Stimulated activated memory B cell treated with anti-CD40 and anti-IgM and Interleukin-4, amounts not matched to agents 10 μg/mL and 1 μg/mL and 100 μg/mL, for 72 hours (primary cell): ENCODE data around the gene PTRH1.

Source experiments
- ATAC-seq: fragments of 150-1000 bp; cut with Tn5 transposase; 2 replicates; pipeline ENCODE4 v1.10.0; 2021
- H3K27ac Mint-ChIP-seq: one replicate; pipeline ENCODE4 v1.8.0; 2022; ENCODE audit warnings: mild to moderate bottlenecking, mixed read lengths
- H3K27me3 Mint-ChIP-seq: one replicate; pipeline ENCODE4 v1.8.0; 2022; ENCODE audit warnings: mixed read lengths
- H3K36me3 Mint-ChIP-seq: one replicate; pipeline ENCODE4 v1.8.0; 2022; ENCODE audit warnings: mixed read lengths
- H3K4me1 Mint-ChIP-seq: one replicate; pipeline ENCODE4 v1.8.0; 2022; ENCODE audit warnings: mixed read lengths
- H3K4me3 Mint-ChIP-seq: one replicate; pipeline ENCODE4 v1.8.0; 2022; ENCODE audit warnings: mild to moderate bottlenecking, moderate library complexity, mixed read lengths
- H3K9me3 Mint-ChIP-seq: one replicate; pipeline ENCODE4 v1.8.0; 2022; ENCODE audit warnings: mixed read lengths

Gene PTRH1

GRCh38 chr9:127714020-127714750, 1.3 kb downstream of the PTRH1 start:
- peaks cover 38% of the 10 kb centered on the region for H3K4me1 Mint-ChIP-seq
- peak overlapping the region; percentile 91 for H3K4me3 Mint-ChIP-seq
- H3K27ac Mint-ChIP-seq, result peak overlapping the region; percentile 82
- H3K36me3 Mint-ChIP-seq, result peaks cover 5% of the 10 kb centered on the region
- ATAC-seq, result no peak
- H3K27me3 Mint-ChIP-seq, result no peaks in the 10 kb centered on the region
- H3K9me3 Mint-ChIP-seq, result no peaks in the 10 kb centered on the region

GRCh38 chr9:127712867-127713266, 2.6 kb downstream of the PTRH1 start:
- Mint-ChIP-seq H3K27ac (no peak overlapping the region), H3K9me3 (no peaks in the 10 kb centered on the region), H3K4me1 (peaks cover 39% of the 10 kb centered on the region), H3K36me3 (peaks cover 11% of the 10 kb centered on the region), H3K4me3 (no peak overlapping the region), H3K27me3 (no peaks in the 10 kb centered on the region)
- no peak for ATAC-seq

- Mint-ChIP-seq H3K4me1 (peaks cover 44% of the 10 kb centered on the region), H3K27me3 (no peaks in the 10 kb centered on the region), H3K36me3 (peaks cover 11% of the 10 kb centered on the region), H3K27ac (no peak overlapping the region), H3K9me3 (no peaks in the 10 kb centered on the region), H3K4me3 (no peak overlapping the region)
- ATAC-seq, result no peak
These were observed 3.1 kb downstream of the PTRH1 start for GRCh38 chr9:127712371-127712770.

GRCh38 chr9:127711831-127712274, 3.6 kb downstream of the PTRH1 start:
- no peak overlapping the region for H3K27ac Mint-ChIP-seq
- no peak for ATAC-seq
- no peaks in the 10 kb centered on the region for H3K27me3 Mint-ChIP-seq
- no peaks in the 10 kb centered on the region for H3K9me3 Mint-ChIP-seq
- no peak overlapping the region for H3K4me3 Mint-ChIP-seq
- H3K36me3 Mint-ChIP-seq, result peaks cover 11% of the 10 kb centered on the region
- H3K4me1 Mint-ChIP-seq, result peaks cover 47% of the 10 kb centered on the region

GRCh38 chr9:127711226-127711701, 4.2 kb downstream of the PTRH1 start:
- H3K9me3 Mint-ChIP-seq, result no peaks in the 10 kb centered on the region
- H3K36me3 Mint-ChIP-seq, result peaks cover 11% of the 10 kb centered on the region
- peaks cover 45% of the 10 kb centered on the region for H3K4me1 Mint-ChIP-seq
- no peak overlapping the region for H3K27ac Mint-ChIP-seq
- H3K27me3 Mint-ChIP-seq, result no peaks in the 10 kb centered on the region
- H3K4me3 Mint-ChIP-seq, result no peak overlapping the region
- ATAC-seq, result no peak

GRCh38 chr9:127710204-127710783, 5.2 kb downstream of the PTRH1 start:
- Mint-ChIP-seq H3K27ac (no peak overlapping the region), H3K4me3 (no peak overlapping the region), H3K36me3 (peaks cover 11% of the 10 kb centered on the region), H3K27me3 (no peaks in the 10 kb centered on the region), H3K4me1 (peaks cover 35% of the 10 kb centered on the region), H3K9me3 (no peaks in the 10 kb centered on the region)
- ATAC-seq, result no peak

- Mint-ChIP-seq H3K4me3 (no peak overlapping the region), H3K36me3 (peaks cover 11% of the 10 kb centered on the region), H3K4me1 (peaks cover 27% of the 10 kb centered on the region), H3K27ac (no peak overlapping the region), H3K27me3 (no peaks in the 10 kb centered on the region), H3K9me3 (no peaks in the 10 kb centered on the region)
- no peak for ATAC-seq
These were observed 6.4 kb downstream of the PTRH1 start for GRCh38 chr9:127708952-127709587.

GRCh38 chr9:127707766-127708165, 7.7 kb downstream of the PTRH1 start:
- peak; percentile 59 for ATAC-seq
- Mint-ChIP-seq H3K36me3 (peaks cover 11% of the 10 kb centered on the region), H3K27me3 (no peaks in the 10 kb centered on the region), H3K9me3 (no peaks in the 10 kb centered on the region), H3K27ac (no peak overlapping the region), H3K4me3 (no peak overlapping the region), H3K4me1 (peaks cover 27% of the 10 kb centered on the region)

GRCh38 chr9:127706836-127707241, 8.6 kb downstream of the PTRH1 start, which contains the start of gene CFAP157:
Gene CFAP157 (plus strand): TSS chr9:127706988. CDS start chr9:127707032, 44 bp downstream.
- no peaks in the 10 kb centered on the region for H3K9me3 Mint-ChIP-seq
- no peak for ATAC-seq
- H3K4me1 Mint-ChIP-seq, result peaks cover 27% of the 10 kb centered on the region
- no peaks in the 10 kb centered on the region for H3K27me3 Mint-ChIP-seq
- H3K27ac Mint-ChIP-seq, result no peak within 1 kb of the TSS
- no peak within 1 kb of the TSS for H3K4me3 Mint-ChIP-seq
- H3K36me3 Mint-ChIP-seq, result peaks cover 11% of the 10 kb centered on the region

GRCh38 chr9:127705577-127706379, 9.7 kb downstream of the PTRH1 start:
- Mint-ChIP-seq H3K4me1 (peaks cover 16% of the 10 kb centered on the region), H3K9me3 (no peaks in the 10 kb centered on the region), H3K27me3 (no peaks in the 10 kb centered on the region), H3K27ac (no peak overlapping the region), H3K4me3 (no peak overlapping the region), H3K36me3 (peaks cover 5% of the 10 kb centered on the region)
- no peak for ATAC-seq

- Mint-ChIP-seq H3K27me3 (no peaks in the 10 kb centered on the region), H3K4me3 (no peak overlapping the region), H3K4me1 (peaks cover 23% of the 10 kb centered on the region), H3K9me3 (no peaks in the 10 kb centered on the region), H3K36me3 (peaks cover under 1% of the 10 kb centered on the region), H3K27ac (no peak overlapping the region)
- ATAC-seq, result no peak
These were observed 12.0 kb downstream of the PTRH1 start for GRCh38 chr9:127703289-127703946.

GRCh38 chr9:127700594-127701255, 14.7 kb downstream of the PTRH1 start:
- H3K9me3 Mint-ChIP-seq, result no peaks in the 10 kb centered on the region
- no peaks in the 10 kb centered on the region for H3K36me3 Mint-ChIP-seq
- peaks cover 15% of the 10 kb centered on the region for H3K4me1 Mint-ChIP-seq
- ATAC-seq, result no peak
- H3K27me3 Mint-ChIP-seq, result no peaks in the 10 kb centered on the region
- H3K4me3 Mint-ChIP-seq, result peak overlapping the region; percentile 25
- H3K27ac Mint-ChIP-seq, result peak overlapping the region; percentile 88

GRCh38 chr9:127700140-127700539, 15.3 kb downstream of the PTRH1 start:
- Mint-ChIP-seq H3K4me3 (peak overlapping the region; percentile 25), H3K4me1 (peaks cover 15% of the 10 kb centered on the region), H3K36me3 (no peaks in the 10 kb centered on the region), H3K27me3 (no peaks in the 10 kb centered on the region), H3K9me3 (no peaks in the 10 kb centered on the region), H3K27ac (peak overlapping the region; percentile 88)
- ATAC-seq, result no peak

- Mint-ChIP-seq H3K9me3 (no peaks in the 10 kb centered on the region), H3K27me3 (no peaks in the 10 kb centered on the region)
- peak; percentile 99 for ATAC-seq
These were observed 16.3 kb downstream of the PTRH1 start for GRCh38 chr9:127698985-127699670.

More at GRCh38 chr9:127698985-127699670, 16.3 kb downstream of the PTRH1 start:
- Mint-ChIP-seq H3K4me3 (peak overlapping the region; percentile 80), H3K27ac (peak overlapping the region; percentile 88), H3K4me1 (peaks cover 15% of the 10 kb centered on the region), H3K36me3 (no peaks in the 10 kb centered on the region)
